MM.1S (cell line): ENCODE results near the gene PCGF1.
A peak's percentile ranks its signal among the peaks of the same experiment; 100 is the strongest.

Source experiments
- DNase-seq: peaks from one replicate; pipeline ENCODE4 v3.0.0-alpha.2; 2015
- H2AFZ ChIP-seq: fragments of 300-600 bp; sonication (generic); 2 replicates; pipeline ENCODE4 v1.6.0; 2016; ENCODE audit warnings: antibody characterized with exemption, low read length
- H3F3A ChIP-seq: fragments of 300-600 bp; sonication (generic); 2 replicates; pipeline ENCODE4 v1.6.1; 2016; ENCODE audit warnings: mild to moderate bottlenecking, antibody characterized with exemption, low read length, moderate library complexity, mixed read lengths; ENCODE audit not compliant: insufficient read depth
- H3K27ac ChIP-seq: fragments of 300-600 bp; sonication (generic); 2 replicates; pipeline ENCODE4 v1.5.1; 2016; ENCODE audit warnings: mild to moderate bottlenecking, low read length
- H3K27me3 ChIP-seq: fragments of 300-600 bp; sonication (generic); replicated peaks from 2 replicates; pipeline ENCODE4 v1.6.0; 2016; ENCODE audit warnings: low read length; ENCODE audit not compliant: insufficient read depth
- H3K36me3 ChIP-seq: fragments of 300-600 bp; sonication (generic); replicated peaks from 2 replicates; pipeline ENCODE4 v1.6.1; 2016; ENCODE audit warnings: mild to moderate bottlenecking, low read length, mixed read lengths; ENCODE audit not compliant: insufficient read depth
- H3K4me1 ChIP-seq: fragments of 300-600 bp; sonication (generic); 2 replicates; pipeline ENCODE4 v1.6.1; 2016; ENCODE audit warnings: low read length, mixed read lengths
- H3K4me2 ChIP-seq: fragments of 300-600 bp; sonication (generic); 2 replicates; pipeline ENCODE4 v1.6.0; 2016; ENCODE audit warnings: low read depth, low read length
- H3K4me3 ChIP-seq: fragments of 300-600 bp; sonication (generic); 2 replicates; pipeline ENCODE4 v1.5.1; 2016; ENCODE audit warnings: low read length, mixed read lengths
- H3K79me2 ChIP-seq: fragments of 300-600 bp; sonication (generic); 2 replicates; pipeline ENCODE4 v1.6.1; 2016; ENCODE audit warnings: mixed run types, low read length, mixed read lengths
- H3K9ac ChIP-seq: fragments of 300-600 bp; sonication (generic); 2 replicates; pipeline ENCODE4 v1.6.1; 2016; ENCODE audit warnings: low read length, mixed read lengths
- H3K9me2 ChIP-seq: fragments of 300-600 bp; sonication (generic); replicated peaks from 2 replicates; pipeline ENCODE4 v1.6.1; 2016; ENCODE audit warnings: mild to moderate bottlenecking, low read length, mixed read lengths; ENCODE audit not compliant: insufficient read depth
- H3K9me3 ChIP-seq: fragments of 300-600 bp; sonication (generic); replicated peaks from 2 replicates; pipeline ENCODE4 v1.6.1; 2016; ENCODE audit warnings: mild to moderate bottlenecking, low read length, mixed read lengths; ENCODE audit not compliant: insufficient read depth
- H4K20me1 ChIP-seq: fragments of 300-600 bp; sonication (generic); 2 replicates; pipeline ENCODE4 v1.6.1; 2016; ENCODE audit warnings: mild to moderate bottlenecking, low read length, moderate library complexity, mixed read lengths; ENCODE audit not compliant: insufficient read depth
- CTCF ChIP-seq: fragments of 300-600 bp; sonication (generic); IDR thresholded peaks from 2 replicates; pipeline ENCODE4 v1.5.1; 2016; ENCODE audit warnings: antibody characterized with exemption, low read length, mixed read lengths
- EZH2 ChIP-seq: fragments of 300-600 bp; sonication (generic); optimal IDR thresholded peaks from 2 replicates; pipeline ENCODE3; 2017; ENCODE audit warnings: low read depth, mild to moderate bottlenecking, antibody characterized with exemption, low read length, mixed read lengths
- EZH2phosphoT487 ChIP-seq: fragments of 300-600 bp; sonication (generic); IDR thresholded peaks from 2 replicates; pipeline ENCODE4 v1.6.1; 2018; ENCODE audit warnings: antibody characterized with exemption, low read length

Gene PCGF1

GRCh38 chr2:74530239-74531187 lies 23.0 kb upstream of the PCGF1 start:
- Histone ChIP-seq H3K9me2 (no peaks in the 10 kb centered on the region), H3K36me3 (peaks cover 11% of the 10 kb centered on the region), H3K27ac (peak overlapping the region; percentile 69), H4K20me1 (no peaks in the 10 kb centered on the region), H3K79me2 (peaks cover 42% of the 10 kb centered on the region), H3K27me3 (no peaks in the 10 kb centered on the region), H3K9me3 (no peaks in the 10 kb centered on the region), H3K4me2 (peak overlapping the region; percentile 91), H3K9ac (peak overlapping the region; percentile 94), H3K4me3 (peak overlapping the region; percentile 91), H3K4me1 (peaks cover 14% of the 10 kb centered on the region), H3F3A (peaks cover 15% of the 10 kb centered on the region; the same call in 1 of the 2 replicates), H2AFZ (peak overlapping the region; percentile 72)
- peak; percentile 69 for DNase-seq
- no peak for TF ChIP-seq CTCF
- no peak for TF ChIP-seq EZH2phosphoT487
- no peak for TF ChIP-seq EZH2

GRCh38 chr2:74529357-74530238 lies 22.1 kb upstream of the PCGF1 start, which contains the start of the genes AUP1 and HTRA2:
Gene AUP1 (minus strand): TSS chr2:74529706. CDS start chr2:74529629, 77 bp downstream.
Gene HTRA2 (plus strand): TSS chr2:74529933. CDS start chr2:74530007, 74 bp downstream.
- Histone ChIP-seq H3F3A (peaks cover 15% of the 10 kb centered on the region; the same call in 1 of the 2 replicates), H3K36me3 (peaks cover 11% of the 10 kb centered on the region), H3K79me2 (peaks cover 42% of the 10 kb centered on the region), H3K9me3 (no peaks in the 10 kb centered on the region), H3K9ac (peak within 1 kb of the TSS; percentile 94), H3K27ac (peak within 1 kb of the TSS; percentile 69), H3K4me1 (peaks cover 14% of the 10 kb centered on the region), H3K4me3 (peak within 1 kb of the TSS; percentile 91), H4K20me1 (no peaks in the 10 kb centered on the region), H3K9me2 (no peaks in the 10 kb centered on the region), H3K4me2 (peak within 1 kb of the TSS; percentile 91), H2AFZ (peak within 1 kb of the TSS; percentile 72), H3K27me3 (no peaks in the 10 kb centered on the region)
- TF ChIP-seq EZH2 (no peak), EZH2phosphoT487 (no peak), CTCF (no peak)
- DNase-seq: peak; percentile 99

DNA sequence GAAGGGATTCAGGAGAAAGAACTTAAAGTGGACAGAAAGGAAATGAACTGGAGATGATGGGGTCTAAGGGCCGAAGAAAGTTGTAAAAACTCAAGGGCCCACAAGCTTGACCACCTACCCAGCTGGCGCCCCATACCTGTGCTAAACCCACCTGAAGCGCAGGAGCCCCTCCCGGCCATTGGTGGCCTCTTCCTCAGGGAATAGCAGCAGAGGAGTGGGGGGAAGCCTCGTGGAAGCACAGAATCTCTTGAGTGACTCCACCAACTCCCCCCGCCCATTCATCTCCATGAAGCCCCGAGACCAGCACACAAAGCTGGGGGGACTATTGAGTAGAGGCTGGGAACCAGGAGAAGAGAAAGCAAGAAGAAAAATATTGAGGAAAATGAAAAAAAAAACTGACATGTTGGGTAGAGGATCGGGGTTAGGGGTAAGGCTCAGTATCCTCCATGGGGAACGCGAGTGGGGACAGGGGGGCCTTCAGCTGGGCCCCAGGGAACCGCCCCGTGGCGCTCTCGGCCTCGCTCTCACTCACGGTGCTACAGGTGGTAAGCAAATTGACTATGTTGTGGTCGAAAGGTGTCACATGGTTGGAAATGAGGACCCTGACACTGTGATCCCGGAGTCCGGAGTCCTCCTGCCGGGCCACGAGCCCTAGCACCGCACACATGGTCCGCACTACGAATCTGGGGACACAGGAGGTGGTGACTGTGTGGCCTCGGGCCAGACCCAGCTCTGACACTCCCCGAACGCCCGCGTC lies 21.3 kb upstream of the PCGF1 start:
- DNase-seq: peak; percentile 46
- peak overlapping the region; percentile 94 for H3K9ac ChIP-seq
- TF ChIP-seq CTCF: peak; percentile 14; the same call in 1 of the 2 replicates
- no peak for TF ChIP-seq EZH2phosphoT487
- no peak for TF ChIP-seq EZH2
- H3K4me1 ChIP-seq: peaks cover 14% of the 10 kb centered on the region
- peak overlapping the region; percentile 69; the same call in 1 of the 2 replicates for H3K27ac ChIP-seq
- no peaks in the 10 kb centered on the region for H3K9me3 ChIP-seq
- H2AFZ ChIP-seq: peak overlapping the region; percentile 67
- no peaks in the 10 kb centered on the region for H4K20me1 ChIP-seq
- no peaks in the 10 kb centered on the region for H3K9me2 ChIP-seq
- peaks cover 42% of the 10 kb centered on the region for H3K79me2 ChIP-seq
- H3F3A ChIP-seq: peaks cover 15% of the 10 kb centered on the region; the same call in 1 of the 2 replicates
- H3K4me2 ChIP-seq: peak overlapping the region; percentile 90
- H3K27me3 ChIP-seq: no peaks in the 10 kb centered on the region
- peak overlapping the region; percentile 91 for H3K4me3 ChIP-seq
- H3K36me3 ChIP-seq: peaks cover 11% of the 10 kb centered on the region
